ENCODE data around the gene PLB1.

PLB1 gene

DNA sequence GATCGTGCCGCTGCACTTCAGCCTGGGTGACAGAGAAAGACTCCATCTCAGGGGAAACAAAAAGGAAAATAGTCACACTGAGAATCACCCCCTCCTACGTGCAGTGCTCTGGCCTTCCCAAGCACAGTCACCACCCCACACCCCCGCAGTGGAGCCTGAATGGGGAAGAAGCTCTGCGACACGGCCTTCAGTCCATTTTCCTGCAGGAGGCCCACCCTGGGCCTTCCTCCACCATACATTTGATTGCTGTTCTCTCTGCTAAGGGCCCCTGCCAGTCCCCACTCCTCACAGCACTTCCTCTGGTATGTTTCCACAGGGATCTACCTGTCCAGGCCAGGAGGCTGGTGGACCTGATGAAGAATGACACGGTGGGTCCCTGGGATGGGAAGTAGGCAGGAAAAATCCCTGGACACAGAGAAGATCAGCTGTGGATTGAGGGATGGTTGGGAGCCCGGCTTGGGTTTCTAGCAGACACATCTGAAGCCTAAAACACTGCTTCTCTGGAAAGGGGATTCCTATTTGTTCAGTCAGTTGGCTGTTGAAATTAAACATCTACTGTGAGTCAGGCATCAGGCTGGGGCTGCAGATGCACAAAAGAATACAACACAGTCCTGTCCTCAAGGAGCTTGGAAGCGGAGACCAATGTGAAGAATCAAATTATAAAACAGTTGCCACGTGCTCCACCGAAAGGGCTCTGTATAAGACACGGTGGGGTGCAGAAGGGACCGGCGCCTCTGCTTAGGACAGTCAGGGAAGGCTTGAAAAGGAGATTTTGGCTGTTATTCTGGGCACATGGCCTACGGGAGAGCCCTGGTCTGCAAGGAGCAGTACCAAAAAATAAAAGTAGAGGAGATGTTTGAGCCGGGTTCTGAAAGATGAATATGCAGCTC lies 82.2 kb downstream of the PLB1 start:
- no peak overlapping the region for H2AFZ ChIP-seq (ENCODE audit: low read length)
- no peaks in the 10 kb centered on the region for H3F3A ChIP-seq (ENCODE audit: low read depth)
- no peaks in the 10 kb centered on the region for H3K9me3 ChIP-seq (ENCODE audit: insufficient read depth, low read depth, low read length)
- no peaks in the 10 kb centered on the region for H3K9me2 ChIP-seq (replicated peaks; ENCODE audit: low read depth, low read length)
- H4K20me1 ChIP-seq (ENCODE audit: insufficient read depth, low read length, poor library complexity, severe bottlenecking): no peaks in the 10 kb centered on the region
- H3K4me1 ChIP-seq (ENCODE audit: insufficient read depth, low read length, poor library complexity, severe bottlenecking): no peaks in the 10 kb centered on the region
- H3K9ac ChIP-seq (ENCODE audit: low read depth, low read length, poor library complexity, severe bottlenecking): no peak overlapping the region
- H3K4me3 ChIP-seq (ENCODE audit: low read length, poor library complexity, severe bottlenecking): no peak overlapping the region
- H3K79me2 ChIP-seq (ENCODE audit: insufficient read depth, low read length): no peaks in the 10 kb centered on the region
- no peaks in the 10 kb centered on the region for H3K36me3 ChIP-seq (ENCODE audit: insufficient read depth, low read length)
- no peaks in the 10 kb centered on the region for H3K27me3 ChIP-seq (ENCODE audit: insufficient read depth, low read length, poor library complexity, severe bottlenecking)
- no peak overlapping the region for H3K4me2 ChIP-seq (ENCODE audit: low read depth, low read length, poor library complexity, severe bottlenecking)
- TF ChIP-seq, protein P1, sequence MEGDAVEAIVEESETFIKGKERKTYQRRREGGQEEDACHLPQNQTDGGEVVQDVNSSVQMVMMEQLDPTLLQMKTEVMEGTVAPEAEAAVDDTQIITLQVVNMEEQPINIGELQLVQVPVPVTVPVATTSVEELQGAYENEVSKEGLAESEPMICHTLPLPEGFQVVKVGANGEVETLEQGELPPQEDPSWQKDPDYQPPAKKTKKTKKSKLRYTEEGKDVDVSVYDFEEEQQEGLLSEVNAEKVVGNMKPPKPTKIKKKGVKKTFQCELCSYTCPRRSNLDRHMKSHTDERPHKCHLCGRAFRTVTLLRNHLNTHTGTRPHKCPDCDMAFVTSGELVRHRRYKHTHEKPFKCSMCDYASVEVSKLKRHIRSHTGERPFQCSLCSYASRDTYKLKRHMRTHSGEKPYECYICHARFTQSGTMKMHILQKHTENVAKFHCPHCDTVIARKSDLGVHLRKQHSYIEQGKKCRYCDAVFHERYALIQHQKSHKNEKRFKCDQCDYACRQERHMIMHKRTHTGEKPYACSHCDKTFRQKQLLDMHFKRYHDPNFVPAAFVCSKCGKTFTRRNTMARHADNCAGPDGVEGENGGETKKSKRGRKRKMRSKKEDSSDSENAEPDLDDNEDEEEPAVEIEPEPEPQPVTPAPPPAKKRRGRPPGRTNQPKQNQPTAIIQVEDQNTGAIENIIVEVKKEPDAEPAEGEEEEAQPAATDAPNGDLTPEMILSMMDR (conservative IDR thresholded peaks at IDR 0.05; ENCODE audit: low read length): no peak
- no peak for TF ChIP-seq EZH2phosphoT487 (IDR thresholded peaks at IDR 0.05; ENCODE audit: borderline replicate concordance)

DNA sequence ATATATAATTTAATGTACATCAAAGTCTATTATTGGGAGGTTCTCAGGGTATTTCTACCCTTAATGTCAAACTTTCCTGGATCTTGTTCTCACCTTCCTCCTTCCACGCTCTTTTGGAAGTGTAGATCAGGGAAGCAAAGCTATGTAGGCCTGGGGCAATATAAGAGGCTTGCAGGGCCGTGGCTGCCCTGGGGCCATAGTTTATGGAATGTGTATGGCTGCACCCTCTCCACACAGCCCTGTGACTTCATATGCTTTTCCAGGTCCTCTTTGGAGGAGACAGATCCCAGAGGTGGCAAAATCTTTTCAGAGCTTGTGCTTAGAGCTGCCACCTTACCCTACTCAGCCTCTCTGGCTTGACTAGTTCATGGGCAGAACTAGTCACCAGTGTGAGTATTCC lies 82.9 kb downstream of the PLB1 start:
- Histone ChIP-seq H3K79me2 (ENCODE audit: insufficient read depth, low read length) (no peaks in the 10 kb centered on the region), H2AFZ (ENCODE audit: low read length) (no peak overlapping the region), H3K27me3 (ENCODE audit: insufficient read depth, low read length, poor library complexity, severe bottlenecking) (no peaks in the 10 kb centered on the region), H3K4me3 (ENCODE audit: low read length, poor library complexity, severe bottlenecking) (no peak overlapping the region), H3K36me3 (ENCODE audit: insufficient read depth, low read length) (no peaks in the 10 kb centered on the region), H3K4me2 (ENCODE audit: low read depth, low read length, poor library complexity, severe bottlenecking) (no peak overlapping the region), H3K4me1 (ENCODE audit: insufficient read depth, low read length, poor library complexity, severe bottlenecking) (peaks cover under 1% of the 10 kb centered on the region), H4K20me1 (ENCODE audit: insufficient read depth, low read length, poor library complexity, severe bottlenecking) (no peaks in the 10 kb centered on the region), H3K9me2 (replicated peaks; ENCODE audit: low read depth, low read length) (no peaks in the 10 kb centered on the region), H3K9me3 (ENCODE audit: insufficient read depth, low read depth, low read length) (no peaks in the 10 kb centered on the region), H3K9ac (ENCODE audit: low read depth, low read length, poor library complexity, severe bottlenecking) (no peak overlapping the region), H3F3A (ENCODE audit: low read depth) (no peaks in the 10 kb centered on the region)
- TF ChIP-seq, protein P1 (conservative IDR thresholded peaks at IDR 0.05; ENCODE audit: low read length): no peak
- no peak for TF ChIP-seq EZH2phosphoT487 (IDR thresholded peaks at IDR 0.05; ENCODE audit: borderline replicate concordance)

DNA sequence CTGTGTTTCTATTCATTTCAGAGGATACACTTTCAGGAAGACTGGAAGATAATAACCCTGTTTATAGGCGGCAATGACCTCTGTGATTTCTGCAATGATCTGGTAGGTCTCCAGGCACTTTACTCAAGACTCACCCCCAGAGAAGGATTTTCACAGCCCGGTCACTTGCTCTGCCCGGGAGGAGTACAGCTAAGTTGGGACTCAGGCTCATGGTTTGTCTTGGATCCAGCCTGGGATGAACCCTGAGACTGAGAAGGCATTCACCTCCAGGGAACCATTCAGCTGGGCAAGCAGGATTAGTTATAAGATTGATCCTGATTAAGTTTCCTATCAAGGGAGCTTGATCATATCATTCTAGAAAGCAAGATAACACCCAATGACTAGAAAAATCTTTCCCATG lies 83.7 kb downstream of the PLB1 start:
- Histone ChIP-seq H3K9me3 (ENCODE audit: insufficient read depth, low read depth, low read length) (no peaks in the 10 kb centered on the region), H2AFZ (ENCODE audit: low read length) (no peak overlapping the region), H3K9ac (ENCODE audit: low read depth, low read length, poor library complexity, severe bottlenecking) (no peak overlapping the region), H3K4me1 (ENCODE audit: insufficient read depth, low read length, poor library complexity, severe bottlenecking) (peaks cover 7% of the 10 kb centered on the region), H3K27me3 (ENCODE audit: insufficient read depth, low read length, poor library complexity, severe bottlenecking) (no peaks in the 10 kb centered on the region), H3K79me2 (ENCODE audit: insufficient read depth, low read length) (no peaks in the 10 kb centered on the region), H3K4me2 (ENCODE audit: low read depth, low read length, poor library complexity, severe bottlenecking) (no peak overlapping the region), H3K4me3 (ENCODE audit: low read length, poor library complexity, severe bottlenecking) (no peak overlapping the region), H3K9me2 (replicated peaks; ENCODE audit: low read depth, low read length) (no peaks in the 10 kb centered on the region), H3F3A (ENCODE audit: low read depth) (no peaks in the 10 kb centered on the region), H4K20me1 (ENCODE audit: insufficient read depth, low read length, poor library complexity, severe bottlenecking) (no peaks in the 10 kb centered on the region), H3K36me3 (ENCODE audit: insufficient read depth, low read length) (no peaks in the 10 kb centered on the region)
- TF ChIP-seq EZH2phosphoT487 (IDR thresholded peaks at IDR 0.05; ENCODE audit: borderline replicate concordance): no peak
- TF ChIP-seq, protein P1 (conservative IDR thresholded peaks at IDR 0.05; ENCODE audit: low read length): no peak
